Keratinocyte (primary cell): Measurements from ENCODE around the gene SASH1.

Experiments
- CTCF ChIP-seq, 3 experiments: IDR thresholded peaks in 1 of 3; conservative IDR thresholded peaks in 1 of 3; optimal IDR thresholded peaks in 1 of 3; 2 replicates in 2 of 3; 3 replicates in 1 of 3; pipeline versions ENCODE3 to v1.5.1; 2011; ENCODE audit warnings: low read length in 3 of 3, mild to moderate bottlenecking in 3 of 3, moderate library complexity in 2 of 3, control low read depth in 1 of 3, inconsistent platforms in 1 of 3; ENCODE audit not compliant: insufficient read depth in 2 of 3; ENCODE audit errors: extremely low read depth in 1 of 3
- EZH2 ChIP-seq: IDR thresholded peaks from one replicate; pipeline ENCODE4 v1.6.1; 2012; ENCODE audit warnings: inconsistent platforms, mild to moderate bottlenecking, low read length, moderate library complexity

- no peak for TF ChIP-seq CTCF (optimal IDR thresholded peaks at IDR 0.05 in 1 of 3, IDR thresholded peaks at IDR 0.05 in 1 of 3, conservative IDR thresholded peaks at IDR 0.05 in 1 of 3; ENCODE audit: extremely low read depth in 1 of 3, insufficient read depth in 2 of 3, low read length in 3 of 3)
- TF ChIP-seq EZH2 = no peak
Measured at GRCh38 chr6:148524471-148524882, 181.8 kb downstream of the SASH1 start.
